ENCODE measurements around the gene C21orf91. TPM values are rescaled to one million over a fixed set of nuclear protein-coding genes. Genes with fewer than 3 reads are reported as not detected.

The C21orf91 gene
- total RNA-seq: 13.2 and 15.2 TPM in 2 replicates

DNA sequence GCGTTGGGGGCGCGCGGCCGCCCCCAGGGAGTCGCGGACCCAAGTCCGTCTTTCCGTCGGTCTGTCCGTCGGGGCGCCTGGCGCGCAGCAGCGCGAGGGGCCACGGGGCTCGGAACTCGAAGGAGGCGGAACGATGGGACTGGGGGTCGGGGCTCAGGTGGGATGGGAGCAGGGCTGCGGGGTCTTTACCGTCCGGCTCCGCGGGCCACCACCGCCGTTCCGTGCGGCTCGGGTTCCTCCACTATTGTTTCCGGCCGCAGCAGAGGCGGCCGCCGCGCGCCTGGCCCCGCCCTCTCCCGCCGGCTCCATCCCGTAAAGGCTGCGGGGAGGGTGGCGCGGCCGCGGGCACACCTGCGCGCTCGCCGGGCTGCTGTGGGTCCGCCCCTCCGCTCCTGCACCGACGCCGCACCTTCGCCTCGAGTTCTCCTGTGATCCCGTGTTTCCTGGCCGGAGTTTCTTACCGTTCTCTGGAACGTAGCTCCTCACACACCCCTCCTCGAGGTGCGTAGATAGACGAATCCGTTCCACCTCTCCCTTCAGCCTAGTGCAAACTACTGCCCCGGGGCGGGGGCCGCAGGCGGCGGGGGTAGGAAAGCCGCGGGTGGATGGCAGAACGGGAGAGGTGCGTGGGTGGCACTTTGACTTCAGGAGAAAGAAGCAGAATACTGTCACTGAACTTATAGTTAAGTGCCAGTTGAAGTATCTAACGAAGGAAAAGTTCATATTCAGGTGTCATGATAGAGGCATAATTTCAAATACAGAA lies at the start of gene C21orf91:
C21orf91 (minus strand) TSS at position 243 of the 763 bp plus-strand sequence. CDS start 1,038 bp downstream, outside the sequence.

Other genes starting within 250 kb of the C21orf91 start
- 24.3 and 29.3 TPM in 2 replicates for gene BTG3, start 206.5 kb downstream of the C21orf91 start, total RNA-seq

Measured in articular chondrocyte of knee joint (primary cell).